CD4-positive, alpha-beta T cell treated with Interleukin-4 for 4 hours (primary cell): ENCODE data around the gene APOC1.
"Not testable (repeated sequence)": the region's sequence is repeated elsewhere in the genome, so short reads cannot be mapped to it uniquely, and the experiment has no call there.

Experiments
- DNase-seq: peaks from one replicate; pipeline ENCODE4 v3.0.0-alpha.2; 2020

APOC1 gene

DNA sequence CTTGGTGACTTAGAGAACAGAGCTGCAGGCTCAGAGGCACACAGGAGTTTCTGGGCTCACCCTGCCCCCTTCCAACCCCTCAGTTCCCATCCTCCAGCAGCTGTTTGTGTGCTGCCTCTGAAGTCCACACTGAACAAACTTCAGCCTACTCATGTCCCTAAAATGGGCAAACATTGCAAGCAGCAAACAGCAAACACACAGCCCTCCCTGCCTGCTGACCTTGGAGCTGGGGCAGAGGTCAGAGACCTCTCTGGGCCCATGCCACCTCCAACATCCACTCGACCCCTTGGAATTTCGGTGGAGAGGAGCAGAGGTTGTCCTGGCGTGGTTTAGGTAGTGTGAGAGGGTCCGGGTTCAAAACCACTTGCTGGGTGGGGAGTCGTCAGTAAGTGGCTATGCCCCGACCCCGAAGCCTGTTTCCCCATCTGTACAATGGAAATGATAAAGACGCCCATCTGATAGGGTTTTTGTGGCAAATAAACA is 9.9 kb downstream of the APOC1 start:
- DNase-seq = no peak

DNA sequence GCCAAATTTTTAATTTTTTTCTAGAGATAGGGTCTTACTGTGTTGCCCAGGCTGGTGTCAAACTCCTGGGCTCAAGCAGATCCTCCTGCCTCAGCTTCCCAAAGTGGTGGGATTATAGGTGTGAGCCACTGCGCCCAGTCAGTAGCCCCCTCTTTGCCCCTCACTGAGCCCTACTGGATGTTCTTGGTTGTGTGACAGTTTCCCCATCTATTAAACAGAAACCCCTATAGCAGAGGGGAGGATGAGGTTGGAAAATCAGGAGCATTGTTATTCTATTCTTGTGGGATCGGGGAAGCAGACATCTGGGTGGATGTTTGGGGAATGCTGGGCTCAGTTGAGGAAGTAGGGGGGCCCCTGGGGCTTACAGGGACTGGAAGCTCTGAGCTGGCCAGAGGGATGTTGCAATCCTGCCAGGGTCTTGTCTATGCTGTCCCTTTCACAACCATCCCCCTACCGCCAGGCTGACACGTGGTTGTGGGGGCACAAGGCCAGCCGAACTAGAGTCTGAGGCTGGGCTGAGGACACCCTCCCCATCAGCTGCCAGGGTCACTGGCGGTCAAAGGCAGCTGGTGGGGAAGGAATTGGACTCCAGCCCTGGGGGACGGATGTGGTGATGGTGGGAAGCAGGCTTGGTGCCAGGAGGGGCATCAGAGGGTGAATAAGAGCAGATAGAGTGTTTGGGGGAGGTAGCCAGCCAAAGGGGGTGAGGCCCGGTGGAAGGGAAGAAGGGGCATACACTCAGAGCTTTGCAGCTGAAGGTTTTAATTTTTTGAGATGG is 10.9 kb downstream of the APOC1 start:
- DNase-seq = no peak

DNA sequence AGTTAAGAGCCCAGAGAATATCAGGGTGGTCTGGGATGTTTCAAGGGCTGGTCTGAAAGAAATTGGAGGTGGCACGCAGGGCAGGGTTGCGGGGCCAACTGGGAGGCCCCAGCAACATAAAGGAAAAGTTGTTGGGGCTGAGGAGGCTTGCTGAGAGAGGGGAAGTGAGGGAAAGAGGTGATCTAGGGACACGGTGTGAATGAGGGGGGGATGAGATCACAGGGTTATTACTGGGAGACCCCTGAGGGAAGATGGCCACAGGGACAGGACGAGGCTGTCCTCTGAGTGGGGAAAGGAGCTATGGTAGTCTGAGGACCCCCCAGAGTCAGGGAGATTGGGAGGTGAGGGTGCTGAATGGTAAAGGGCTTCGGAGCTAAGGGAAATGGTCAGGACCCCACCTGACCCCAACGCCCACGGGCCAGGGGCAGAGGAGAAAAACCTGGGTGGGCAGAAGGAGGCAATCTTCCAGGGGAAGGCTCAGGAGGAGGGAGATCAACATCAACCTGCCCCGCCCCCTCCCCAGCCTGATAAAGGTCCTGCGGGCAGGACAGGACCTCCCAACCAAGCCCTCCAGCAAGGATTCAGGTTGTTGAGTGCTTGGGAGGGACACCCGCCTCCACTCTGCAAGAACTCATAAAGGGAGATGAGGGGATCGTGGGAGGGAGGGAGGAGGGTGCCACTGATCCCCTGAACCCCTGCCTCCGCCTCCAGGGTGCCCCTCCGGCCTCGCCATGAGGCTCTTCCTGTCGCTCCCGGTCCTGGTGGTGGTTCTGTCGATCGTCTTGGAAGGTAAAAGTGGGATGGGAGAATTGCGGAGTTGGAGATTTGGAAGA is 12.1 kb downstream of the APOC1 start:
- DNase-seq = not testable (repeated sequence)

DNA sequence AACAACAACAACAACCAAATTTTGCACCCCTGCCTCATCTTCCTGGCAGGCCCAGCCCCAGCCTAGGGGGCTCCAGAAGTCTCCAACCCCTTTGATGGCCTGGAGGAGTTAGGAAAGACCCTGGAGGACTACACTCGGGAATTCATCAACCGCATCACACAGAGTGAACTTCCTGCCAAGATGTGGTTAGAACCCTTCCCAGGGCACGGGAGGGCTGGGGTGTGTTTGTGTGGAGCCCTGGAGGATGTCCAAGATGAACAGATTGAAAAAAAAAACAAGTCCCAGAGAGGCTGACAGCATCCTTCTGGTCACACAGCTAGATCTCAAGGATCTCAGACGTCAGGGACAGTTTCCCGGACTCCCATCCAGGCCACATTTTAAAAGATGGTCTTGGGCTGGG is 13.3 kb downstream of the APOC1 start:
- DNase-seq = no peak

DNA sequence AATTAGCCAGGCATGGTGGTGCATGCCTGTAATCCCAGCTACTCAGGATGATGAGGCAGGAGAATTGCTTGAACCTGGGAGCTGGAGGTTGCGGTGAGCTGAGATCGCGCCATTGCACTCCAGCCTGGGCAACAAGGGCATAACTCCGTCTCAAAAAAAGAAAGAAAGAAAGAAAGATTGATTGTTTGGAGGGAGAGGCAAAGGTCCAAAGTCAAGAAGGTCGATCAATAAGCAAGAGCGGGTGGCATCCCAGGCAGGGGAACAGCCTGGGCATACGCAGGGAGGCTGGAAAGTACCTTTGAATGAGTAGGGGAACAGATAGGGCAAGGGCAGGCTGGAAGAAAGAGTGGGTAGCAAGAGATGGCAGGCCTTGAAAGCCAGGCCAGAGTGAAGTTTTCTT is 15.7 kb downstream of the APOC1 start:
- DNase-seq = no peak

DNA sequence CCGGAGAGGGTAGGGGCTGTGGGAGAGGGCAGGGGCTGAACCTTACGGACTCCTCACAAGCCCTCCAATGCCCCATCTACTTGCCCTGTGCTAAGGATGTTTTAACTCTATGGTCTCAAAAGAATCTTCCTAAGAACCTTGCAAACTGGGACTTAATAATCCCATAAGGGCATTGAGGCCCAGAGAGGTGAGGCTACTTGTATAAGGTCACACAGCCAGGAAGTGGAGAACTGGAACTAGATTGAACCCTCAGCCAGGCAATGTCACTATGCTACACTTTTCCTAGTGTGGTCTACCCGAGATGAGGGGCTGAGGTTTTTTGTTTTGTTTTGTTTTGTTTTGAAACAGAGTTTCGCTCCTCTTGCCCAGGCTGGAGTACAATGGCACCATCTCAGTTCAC is 17.1 kb downstream of the APOC1 start:
- no peak for DNase-seq

DNA sequence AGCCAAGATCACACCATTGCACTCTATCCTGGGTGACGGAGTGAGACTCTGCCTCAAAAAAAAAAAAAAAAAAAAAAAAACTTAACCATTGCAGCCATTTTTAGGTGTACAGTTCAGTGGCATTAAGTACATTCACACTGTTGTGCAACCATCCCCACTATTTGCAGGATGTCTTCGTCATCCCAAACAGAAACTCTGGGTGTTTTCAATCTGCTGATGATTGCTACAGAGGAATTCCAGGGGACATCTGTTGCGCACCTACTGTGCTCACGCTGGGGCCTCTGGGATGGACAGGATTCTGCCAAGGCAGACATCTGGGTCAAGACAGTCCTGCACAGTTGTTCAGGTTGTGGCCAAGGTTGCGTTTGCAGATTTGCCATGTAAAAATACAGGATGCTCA is 25.3 kb downstream of the APOC1 start:
- DNase-seq = no peak

DNA sequence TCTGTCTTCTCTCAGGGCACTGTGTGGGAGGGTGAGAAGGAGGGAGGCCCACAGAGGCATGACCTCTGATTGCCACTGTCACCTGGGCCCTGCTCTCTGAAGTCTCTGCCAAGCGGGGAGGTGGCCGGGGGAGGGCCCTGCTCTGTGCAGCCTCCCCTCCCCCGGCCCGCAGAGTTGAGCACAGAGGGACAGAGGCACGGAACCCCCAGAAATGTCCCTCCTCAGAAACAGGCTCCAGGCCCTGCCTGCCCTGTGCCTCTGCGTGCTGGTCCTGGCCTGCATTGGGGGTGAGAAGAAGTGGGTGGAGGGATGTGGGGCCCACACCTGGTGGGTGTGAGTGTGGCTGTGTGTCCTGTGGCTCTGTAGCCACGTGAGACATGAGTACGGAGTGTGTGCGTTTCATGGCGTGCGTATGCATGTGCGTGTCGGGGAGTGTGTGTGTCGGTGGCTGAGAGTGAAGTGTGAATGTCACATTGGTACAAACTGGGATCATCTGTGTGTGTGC is 27.7 kb downstream of the APOC1 start, which contains the start of gene APOC4:
Gene APOC4 (plus strand): TSS at position 171 of the 505 bp plus-strand sequence. CDS start 41 bp downstream, at position 212.
- DNase-seq = no peak

DNA sequence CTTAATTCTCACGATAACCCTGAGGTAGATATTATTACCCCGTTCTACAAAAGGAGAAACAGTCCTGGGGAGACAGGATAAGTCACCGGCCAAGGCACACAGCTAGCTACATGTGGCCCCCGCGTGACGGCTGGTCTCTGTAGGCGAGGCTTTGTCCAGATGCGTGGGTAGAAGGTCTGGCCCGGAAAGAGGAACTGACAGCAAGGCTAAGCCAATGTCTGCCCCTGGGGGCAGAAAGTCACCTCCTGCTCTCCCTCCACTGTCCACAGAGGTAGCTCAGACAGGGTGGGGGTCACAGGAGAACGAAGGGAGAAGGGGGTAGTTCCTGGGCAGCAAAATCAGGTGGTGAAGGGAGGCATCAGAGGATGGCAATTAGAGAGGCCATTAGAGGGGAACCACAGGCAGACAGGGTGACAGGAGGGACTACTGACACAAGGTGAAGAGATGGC is 29.4 kb downstream of the APOC1 start:
- peak; percentile 6 for DNase-seq

DNA sequence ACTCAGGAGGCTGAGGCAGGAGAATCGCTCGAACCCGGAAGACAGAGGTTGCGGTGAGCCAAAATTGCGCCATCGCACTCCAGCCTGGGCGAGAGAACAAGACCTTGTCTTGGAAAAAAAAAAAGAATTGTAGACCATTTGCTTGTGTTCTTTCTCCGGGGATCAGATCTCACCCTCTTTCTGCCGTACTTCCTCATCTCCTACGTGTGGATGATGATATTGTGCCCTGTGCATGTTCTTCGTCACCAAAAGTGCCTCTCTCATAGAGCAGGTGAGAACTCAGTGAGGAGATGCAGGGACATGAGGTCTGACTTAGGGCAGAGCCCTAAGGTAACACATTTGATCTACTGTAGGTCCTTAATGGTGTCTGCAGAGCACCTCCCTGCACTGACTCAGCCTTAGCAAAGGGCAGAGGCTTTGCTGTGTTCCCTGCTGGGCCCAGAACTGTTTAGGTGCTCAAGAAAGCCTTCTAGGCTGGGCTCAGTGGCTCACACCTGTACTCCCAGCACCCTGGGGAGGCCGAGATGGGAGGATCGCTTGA is 32.7 kb downstream of the APOC1 start:
- DNase-seq = no peak

DNA sequence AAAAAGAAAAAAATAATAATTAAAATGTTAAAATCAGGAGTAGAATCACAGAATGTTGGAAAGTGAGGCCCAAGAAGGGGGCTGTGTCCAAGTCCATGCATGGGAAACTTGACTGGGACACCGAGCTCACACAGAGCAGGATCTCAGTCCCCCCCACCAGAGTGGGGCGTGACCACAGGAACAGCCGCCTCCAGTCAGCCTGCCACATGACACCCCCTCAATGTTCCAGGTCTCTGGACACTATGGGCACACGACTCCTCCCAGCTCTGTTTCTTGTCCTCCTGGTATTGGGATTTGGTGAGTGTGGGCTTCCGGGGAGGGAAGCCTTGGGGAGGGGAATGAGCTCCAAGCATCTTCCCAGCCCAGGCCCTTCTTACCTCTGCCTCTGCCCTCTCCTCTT is 33.8 kb downstream of the APOC1 start:
- no peak for DNase-seq

DNA sequence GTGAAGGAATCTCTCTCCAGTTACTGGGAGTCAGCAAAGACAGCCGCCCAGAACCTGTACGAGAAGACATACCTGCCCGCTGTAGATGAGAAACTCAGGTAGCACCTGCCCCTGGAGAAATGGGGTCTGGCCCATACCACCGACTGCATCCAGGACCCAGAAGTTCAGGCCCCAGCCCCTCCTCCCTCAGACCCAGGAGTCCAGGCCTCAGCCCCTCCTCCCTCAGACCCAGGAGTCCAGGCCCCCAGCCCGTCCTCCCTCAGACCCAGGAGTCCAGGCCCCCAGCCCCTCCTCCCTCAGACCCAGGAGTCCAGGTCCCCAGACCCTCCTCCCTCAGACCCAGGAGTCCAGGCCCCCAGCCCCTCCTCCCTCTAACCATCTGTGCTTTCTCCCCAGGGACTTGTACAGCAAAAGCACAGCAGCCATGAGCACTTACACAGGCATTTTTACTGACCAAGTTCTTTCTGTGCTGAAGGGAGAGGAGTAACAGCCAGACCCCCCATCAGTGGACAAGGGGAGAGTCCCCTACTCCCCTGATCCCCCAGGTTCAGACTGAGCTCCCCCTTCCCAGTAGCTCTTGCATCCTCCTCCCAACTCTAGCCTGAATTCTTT is 34.5 kb downstream of the APOC1 start:
- DNase-seq = no peak

DNA sequence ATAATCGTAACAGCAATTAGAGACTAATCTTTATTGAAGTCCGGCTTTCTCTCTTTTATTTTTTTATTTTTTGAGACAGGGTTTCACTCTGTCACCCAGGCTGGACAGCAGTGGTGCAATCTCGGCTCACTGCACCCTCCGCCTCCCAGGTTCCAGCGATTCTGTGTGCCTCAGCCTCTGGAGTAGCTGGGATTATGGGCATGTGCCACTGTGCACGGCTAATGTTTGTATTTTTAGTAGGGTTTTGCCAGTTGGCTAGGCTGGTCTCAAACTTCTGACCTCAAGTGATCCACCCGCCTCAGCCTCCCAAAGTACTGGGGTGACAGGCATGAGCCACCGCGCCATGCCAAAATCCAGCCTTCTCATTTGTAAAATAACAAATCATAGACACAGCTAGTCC is 35.1 kb downstream of the APOC1 start:
- no peak for DNase-seq

DNA sequence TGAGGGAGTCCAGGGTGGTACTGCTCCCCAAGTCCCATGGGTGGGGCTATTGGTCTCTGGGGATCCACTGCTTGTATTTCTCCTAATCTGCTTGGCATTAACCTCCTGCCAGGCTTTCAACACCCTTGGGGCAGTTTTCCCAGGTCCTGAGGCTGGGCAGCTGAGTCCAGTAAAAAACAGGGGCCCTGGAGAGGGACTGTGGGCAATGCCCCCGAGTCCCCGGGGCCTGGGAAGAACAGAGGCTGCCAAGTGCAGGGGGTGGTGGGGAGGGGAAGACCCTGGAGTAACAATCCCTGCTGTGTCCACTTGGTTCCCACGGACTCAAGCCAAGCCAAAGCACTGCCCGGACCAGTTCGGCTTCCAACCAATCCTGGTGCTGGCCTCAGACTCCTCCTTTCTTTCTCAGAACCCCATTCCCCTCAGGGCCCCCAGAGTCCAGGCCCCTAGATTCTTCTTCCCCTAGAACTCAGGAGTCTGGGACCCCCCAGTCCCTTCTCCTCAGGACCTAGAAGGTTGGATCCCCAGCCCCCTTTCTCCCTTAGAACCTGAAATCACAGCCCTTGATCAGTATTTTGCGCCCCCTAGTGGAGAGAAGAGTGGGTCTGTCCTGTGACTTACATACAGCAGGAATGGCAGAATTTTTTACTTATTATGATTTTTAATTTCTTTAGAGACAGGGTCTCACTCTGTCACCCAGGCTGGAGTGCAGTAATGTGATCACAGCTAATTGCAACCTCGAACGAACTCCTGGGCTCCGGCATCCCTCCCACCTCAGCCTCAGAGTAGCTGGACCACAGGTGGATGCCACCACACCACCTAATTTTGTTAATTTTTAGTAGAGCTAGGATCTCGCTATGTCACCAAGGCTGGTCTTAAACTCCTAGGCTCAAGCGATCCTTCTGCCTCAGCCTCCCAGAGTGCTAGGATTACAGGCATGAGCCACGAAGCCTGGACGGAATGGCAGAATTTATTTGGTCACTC is 37.1 kb downstream of the APOC1 start:
- DNase-seq = peak; percentile 75

DNA sequence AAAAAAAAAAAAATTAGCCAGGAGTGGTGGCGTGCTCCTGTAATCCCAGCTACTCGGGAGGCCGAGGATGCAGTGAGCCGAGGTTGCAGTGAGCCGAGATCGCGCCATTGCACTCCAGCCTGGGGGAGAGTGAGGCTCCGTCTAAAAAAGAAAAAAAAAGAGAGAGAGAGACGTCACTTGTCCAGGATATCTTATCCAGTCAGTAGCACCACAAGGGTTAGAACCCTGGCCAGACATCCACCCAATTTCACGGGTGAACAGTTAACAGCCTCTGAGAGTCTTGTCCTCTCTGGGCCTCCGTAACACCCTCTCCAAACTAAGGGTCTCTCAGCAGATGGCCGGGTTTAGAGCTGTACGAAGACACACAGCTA is 39.9 kb downstream of the APOC1 start:
- DNase-seq = no peak

DNA sequence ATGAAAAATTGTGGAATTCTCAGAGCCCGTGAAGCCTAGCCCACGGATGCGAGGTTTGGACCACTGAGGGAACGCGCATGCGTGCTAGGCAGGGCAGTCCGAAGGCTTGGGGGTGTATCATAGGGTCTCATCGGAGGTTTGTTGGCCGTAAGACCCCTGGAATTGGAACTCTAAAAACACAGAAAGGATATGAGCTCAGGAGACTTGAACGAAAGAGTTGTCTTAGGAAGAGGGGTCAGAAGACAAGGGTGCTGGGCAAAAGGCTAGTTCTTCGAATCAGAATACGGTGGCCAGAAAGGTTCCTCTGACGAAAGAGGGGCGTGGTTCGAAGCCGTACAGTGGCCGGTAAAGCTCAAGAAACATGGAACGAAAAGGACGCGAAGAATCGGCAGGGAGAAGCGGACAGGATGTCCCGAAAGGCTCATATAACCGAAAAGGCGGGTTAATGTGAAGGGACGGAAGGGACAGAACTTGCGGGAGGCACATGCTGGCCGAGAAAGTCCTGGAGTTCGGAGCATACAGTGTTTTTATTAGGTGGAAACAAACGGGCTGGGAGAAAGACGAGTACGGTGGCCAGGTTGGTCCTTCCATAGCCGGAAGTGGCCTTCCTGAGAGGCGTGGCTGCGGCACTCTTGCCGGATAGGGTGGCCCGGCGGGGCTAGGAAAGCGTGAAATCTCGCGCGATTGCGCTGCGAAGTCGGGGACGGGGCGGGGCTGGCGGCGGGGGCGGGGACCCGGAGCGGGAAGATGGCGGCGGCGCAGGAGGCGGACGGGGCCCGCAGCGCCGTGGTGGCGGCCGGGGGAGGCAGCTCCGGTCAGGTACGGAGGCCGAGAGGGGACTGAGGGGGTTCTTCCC is 40.5 kb downstream of the APOC1 start, which contains the start of gene CLPTM1:
Gene CLPTM1 (plus strand): TSS at position 732 of the 856 bp plus-strand sequence. CDS start 16 bp downstream, at position 748.
- peak; percentile 97 for DNase-seq

DNA sequence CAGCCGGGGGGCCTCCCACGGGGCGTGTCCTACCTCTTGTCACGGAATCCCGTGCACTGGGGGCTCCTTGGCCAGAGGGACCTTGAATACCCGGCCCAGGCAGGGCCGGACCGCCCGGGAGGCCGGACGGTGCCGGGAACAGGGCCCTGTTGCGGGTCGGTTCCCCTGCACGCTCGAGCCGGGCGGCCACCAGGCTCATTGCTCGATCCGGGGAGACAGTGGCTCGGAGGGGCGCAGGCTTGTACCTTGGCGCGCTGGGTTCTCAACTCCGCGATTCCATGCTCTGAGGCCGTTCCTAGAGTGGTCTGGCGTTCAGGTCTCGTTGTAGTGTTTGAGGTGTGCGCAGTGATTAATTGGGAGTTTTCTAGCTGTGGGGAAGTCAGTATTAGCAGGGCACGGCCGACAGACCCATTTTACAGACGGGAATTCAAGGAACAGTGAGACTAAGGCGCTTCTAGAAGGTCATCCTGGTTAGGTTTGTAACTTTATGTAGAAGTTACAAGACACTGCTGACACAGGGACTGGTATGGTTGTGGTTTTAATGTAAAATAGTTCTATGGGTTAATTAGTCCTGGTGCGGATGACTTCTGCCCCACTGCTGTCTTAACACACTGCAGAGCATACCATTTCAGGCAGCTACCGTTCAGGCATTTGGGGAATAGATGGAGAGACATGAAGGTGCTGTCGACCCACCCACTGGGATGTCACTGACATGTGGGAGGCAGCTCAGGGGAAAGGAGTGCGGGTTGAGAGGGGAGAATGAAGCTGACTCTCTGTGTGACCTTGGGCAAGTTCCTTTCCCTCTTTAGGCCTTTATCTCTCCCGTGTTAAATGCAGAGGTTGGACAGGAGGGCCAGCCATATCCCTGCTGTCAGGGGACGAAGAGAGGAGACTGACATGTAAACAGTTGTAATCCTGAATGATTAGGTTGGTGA is 41.4 kb downstream of the APOC1 start:
- no peak for DNase-seq

DNA sequence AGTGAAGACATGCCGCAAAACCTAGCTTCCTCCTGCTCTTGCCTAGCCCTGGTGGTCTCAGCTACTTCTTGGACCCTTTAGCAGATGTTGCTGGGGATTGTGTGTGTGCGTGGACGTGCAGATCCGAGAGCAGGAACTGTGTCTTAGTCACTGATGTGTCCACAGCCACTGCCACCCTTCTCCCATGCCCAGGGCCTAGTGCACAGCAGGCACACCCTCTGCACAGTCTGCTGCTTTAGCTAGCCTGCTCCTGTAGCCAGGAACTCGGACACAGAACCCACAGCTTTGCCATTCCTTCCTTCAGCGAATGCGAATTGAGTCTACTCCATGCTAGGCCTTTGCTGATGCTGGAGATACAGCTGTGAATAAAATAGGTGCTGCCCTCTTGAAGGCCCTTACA is 43.1 kb downstream of the APOC1 start:
- no peak for DNase-seq

DNA sequence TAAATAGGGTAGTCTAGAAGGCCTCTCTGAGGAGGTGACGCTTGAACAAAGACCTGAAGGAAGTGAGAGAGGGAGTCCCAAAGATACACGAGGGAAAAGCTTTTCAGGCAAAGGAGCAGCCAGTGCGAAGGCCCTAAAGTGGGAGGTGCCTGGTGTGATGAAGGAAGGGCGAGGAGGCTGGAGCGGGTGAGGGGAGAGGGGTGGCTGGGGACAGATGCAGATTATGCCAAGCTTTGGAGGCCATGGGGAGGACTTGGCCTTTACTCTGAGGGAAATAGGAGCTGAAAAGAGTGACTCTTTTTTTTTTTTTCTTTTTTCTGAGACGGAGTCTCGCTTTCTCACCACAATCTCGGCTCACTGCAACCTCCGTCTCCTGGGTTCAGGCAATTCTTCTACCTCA is 43.7 kb downstream of the APOC1 start:
- DNase-seq = no peak
